Prostate gland (tissue), 2 donors: ENCODE data around the gene RAD21L1.

Experiments used
- POLR2AphosphoS5 ChIP-seq: sonication (generic); formaldehyde crosslinking; IDR thresholded peaks from one replicate; pipeline ENCODE4 v1.6.1; 2017; ENCODE audit warnings: antibody characterized with exemption
- TF ChIP-seq, protein P1 (sequence below), 4 experiments: fragments of 200-600 bp in 2 of 4; fragments of 450-650 bp in 2 of 4; sonication (generic) in 2 of 4; IDR thresholded peaks; 1 replicate in 3 of 4; 2 replicates in 1 of 4; pipeline ENCODE4 v1.5.1; 2016 to 2019; ENCODE audit warnings: antibody characterized with exemption in 4 of 4, mild to moderate bottlenecking in 2 of 4, moderate library complexity in 2 of 4

DNA sequence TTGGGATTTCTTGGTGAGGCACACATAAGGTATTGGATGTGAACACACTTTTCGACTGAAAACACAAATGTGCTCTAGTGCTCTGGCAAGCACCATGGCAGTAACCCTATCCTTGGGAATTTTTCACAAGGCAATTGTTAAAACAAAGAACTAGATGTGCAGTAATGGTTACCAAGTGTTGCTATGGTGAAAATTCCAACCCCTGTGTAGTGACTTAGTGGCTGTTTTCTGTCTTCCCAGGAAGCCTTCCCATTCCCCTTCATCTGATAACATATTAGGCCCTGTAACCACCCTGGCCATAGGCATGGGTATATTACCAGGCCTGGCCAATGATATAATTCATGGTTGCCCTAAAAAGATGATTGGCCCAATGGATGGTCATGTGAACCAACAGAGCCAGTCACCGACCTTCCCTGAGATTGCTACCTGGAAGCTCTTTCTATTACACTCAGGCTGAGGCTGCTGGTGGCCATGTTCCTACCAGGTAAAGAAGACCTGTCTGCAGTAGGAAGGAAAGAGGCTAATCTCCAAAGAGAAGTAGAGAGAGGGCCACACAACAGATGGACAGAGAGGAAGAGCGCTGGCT, 18.5 kb upstream of the RAD21L1 start:
- no peak for TF ChIP-seq POLR2AphosphoS5
- TF ChIP-seq, protein P1, sequence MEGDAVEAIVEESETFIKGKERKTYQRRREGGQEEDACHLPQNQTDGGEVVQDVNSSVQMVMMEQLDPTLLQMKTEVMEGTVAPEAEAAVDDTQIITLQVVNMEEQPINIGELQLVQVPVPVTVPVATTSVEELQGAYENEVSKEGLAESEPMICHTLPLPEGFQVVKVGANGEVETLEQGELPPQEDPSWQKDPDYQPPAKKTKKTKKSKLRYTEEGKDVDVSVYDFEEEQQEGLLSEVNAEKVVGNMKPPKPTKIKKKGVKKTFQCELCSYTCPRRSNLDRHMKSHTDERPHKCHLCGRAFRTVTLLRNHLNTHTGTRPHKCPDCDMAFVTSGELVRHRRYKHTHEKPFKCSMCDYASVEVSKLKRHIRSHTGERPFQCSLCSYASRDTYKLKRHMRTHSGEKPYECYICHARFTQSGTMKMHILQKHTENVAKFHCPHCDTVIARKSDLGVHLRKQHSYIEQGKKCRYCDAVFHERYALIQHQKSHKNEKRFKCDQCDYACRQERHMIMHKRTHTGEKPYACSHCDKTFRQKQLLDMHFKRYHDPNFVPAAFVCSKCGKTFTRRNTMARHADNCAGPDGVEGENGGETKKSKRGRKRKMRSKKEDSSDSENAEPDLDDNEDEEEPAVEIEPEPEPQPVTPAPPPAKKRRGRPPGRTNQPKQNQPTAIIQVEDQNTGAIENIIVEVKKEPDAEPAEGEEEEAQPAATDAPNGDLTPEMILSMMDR (IDR thresholded peaks at IDR 0.05) = no peak
